ENCODE results near the gene CCDC106. TPM values are rescaled to one million over a fixed set of nuclear protein-coding genes. Genes with fewer than 3 reads are reported as not detected.

CCDC106 gene
- total RNA-seq, 2 experiments from 2014 or later: 8.8 to 11.2 TPM

- DNase-seq: no peak
- no peak for TF ChIP-seq CTCF (IDR thresholded peaks at IDR 0.05)
- Mint-ChIP-seq H3K27ac (no peak overlapping the region), H3K4me3 (no peak overlapping the region), H3K27me3 (no peaks in the 10 kb centered on the region), H3K36me3 (ENCODE audit: low read depth) (peaks cover 49% of the 10 kb centered on the region), H3K4me1 (ENCODE audit: low read depth) (peaks cover 26% of the 10 kb centered on the region), H3K9me3 (no peaks in the 10 kb centered on the region)
- ChIA-PET POLR2A (interaction anchor here (1.0 to 7.5 kb wide), 3 partner anchors 7 to 13 kb away, joined by 3 to 57 read pairs (median 6); no protein-coding TSS in a partner anchor), CTCF (interaction anchor here (0.7 to 1.5 kb wide), 3 partner anchors 8 to 39 kb away, joined by 3 to 5 read pairs (median 4); no protein-coding TSS in a partner anchor)
- intact Hi-C loops (cut with micrococcal nuclease): no loop called here
- no peak for ATAC-seq
Measured at GRCh38 chr19:55670280-55671053, 22.5 kb downstream of the CCDC106 start.

- TF ChIP-seq CTCF (IDR thresholded peaks at IDR 0.05): no peak
- no peaks in the 10 kb centered on the region for H3K9me3 Mint-ChIP-seq
- no peaks in the 10 kb centered on the region for H3K27me3 Mint-ChIP-seq
- ATAC-seq (no peak), DNase-seq (no peak)
- intact Hi-C loops (cut with micrococcal nuclease): no loop called here
- peak overlapping the region; percentile 34 for H3K27ac Mint-ChIP-seq
- H3K4me1 Mint-ChIP-seq (ENCODE audit: low read depth): peaks cover 29% of the 10 kb centered on the region
- peaks cover 53% of the 10 kb centered on the region for H3K36me3 Mint-ChIP-seq (ENCODE audit: low read depth)
- POLR2A ChIA-PET: interaction anchor here (0.6 to 7.5 kb wide), 4 partner anchors 8 to 1628 kb away, joined by 3 to 57 read pairs (median 5); no protein-coding TSS in a partner anchor
- H3K4me3 Mint-ChIP-seq: no peak overlapping the region
- CTCF ChIA-PET: interaction anchor here (0.7 to 2.2 kb wide), 7 partner anchors 8 to 203 kb away, joined by 3 to 8 read pairs (median 3); partner anchors contain the start of gene CCDC106
Measured at GRCh38 chr19:55671054-55671378, 23.0 kb downstream of the CCDC106 start.

GRCh38 chr19:55672418-55672817, 24.4 kb downstream of the CCDC106 start:
- no peaks in the 10 kb centered on the region for H3K9me3 Mint-ChIP-seq
- H3K27ac Mint-ChIP-seq: no peak overlapping the region
- ATAC-seq (no peak), DNase-seq (no peak)
- ChIA-PET POLR2A (interaction anchor here (0.7 to 7.5 kb wide), 3 partner anchors 9 to 26 kb away, joined by 4 to 57 read pairs (median 6); no protein-coding TSS in a partner anchor), CTCF (interaction anchor here (1.2 to 2.2 kb wide), 4 partner anchors 10 to 31 kb away, joined by 3 to 8 read pairs (median 6); no protein-coding TSS in a partner anchor)
- no peaks in the 10 kb centered on the region for H3K27me3 Mint-ChIP-seq
- H3K36me3 Mint-ChIP-seq (ENCODE audit: low read depth): peaks cover 50% of the 10 kb centered on the region
- TF ChIP-seq CTCF (IDR thresholded peaks at IDR 0.05): no peak
- intact Hi-C loops (cut with micrococcal nuclease): no loop called here
- H3K4me3 Mint-ChIP-seq: no peak overlapping the region
- peaks cover 37% of the 10 kb centered on the region for H3K4me1 Mint-ChIP-seq (ENCODE audit: low read depth)

GRCh38 chr19:55673465-55673864, 25.5 kb downstream of the CCDC106 start:
- H3K36me3 Mint-ChIP-seq (ENCODE audit: low read depth): peaks cover 51% of the 10 kb centered on the region

More at GRCh38 chr19:55673465-55673864, 25.5 kb downstream of the CCDC106 start:
- no peak for DNase-seq
- CTCF ChIA-PET: interaction anchor here (0.6 to 2.2 kb wide), 3 partner anchors 17 to 491 kb away, joined by 3 to 8 read pairs (median 6); no protein-coding TSS in a partner anchor
- Mint-ChIP-seq H3K4me1 (ENCODE audit: low read depth) (peaks cover 45% of the 10 kb centered on the region), H3K9me3 (no peaks in the 10 kb centered on the region), H3K4me3 (no peak overlapping the region), H3K27ac (peak overlapping the region; percentile 53), H3K27me3 (no peaks in the 10 kb centered on the region)
- POLR2A ChIA-PET: interaction anchor here (0.7 to 2.2 kb wide), 3 partner anchors 10 to 16 kb away, joined by 3 to 13 read pairs (median 3); no protein-coding TSS in a partner anchor
- intact Hi-C loops (cut with micrococcal nuclease): no loop called here
- no peak for ATAC-seq
- TF ChIP-seq CTCF (IDR thresholded peaks at IDR 0.05): no peak
